A549 (cell line): ENCODE measurements around the gene CELSR1. TPM values are rescaled to one million over a fixed set of nuclear protein-coding genes. Genes with fewer than 3 reads are reported as not detected.

Source experiments
- ATAC-seq, 2 experiments: fragments of 200-7000 bp in 1 of 2; fragments of >200 bp in 1 of 2; cut with Nextera tagmentation in 1 of 2; cut with Tn5 transposase in 1 of 2; 3 replicates each; pipeline versions ENCODE4 v1.8.0 to v1.9.1; 2018 to 2020; ENCODE audit warnings: mild to moderate bottlenecking in 1 of 2, moderate library complexity in 1 of 2
- CTCF ChIA-PET: fragments of 300-600 bp; sonication (Branson Sonifier 250); formaldehyde crosslinking; extraction: SDS; loops from one replicate; lab custom pipeline; 2021; ENCODE audit warnings: antibody characterized with exemption, inconsistent platforms; lab: Yijun Ruan, JAX
- POLR2A ChIA-PET: fragments of 350-600 bp; formaldehyde crosslinking; extraction: SDS; loops from one replicate; lab custom pipeline; 2021; ENCODE audit warnings: antibody characterized with exemption, inconsistent platforms; lab: Yijun Ruan, JAX
- DNase-seq, 2 experiments: peaks; one replicate each; pipeline versions ENCODE4 v3.0.0 to v3.0.0-alpha.2; 2011 to 2016; ENCODE audit warnings: low read depth in 1 of 2, low spot score in 1 of 2
- FAIRE-seq: peaks from 2 replicates; lab custom pipeline; 2011; peaks lifted over from hg19 to GRCh38; lab: Jason Lieb, UNC
- H3K27ac ChIP-seq, 2 experiments: fragments of >200 bp; sonication (Bioruptor Twin); formaldehyde crosslinking; 3 replicates each; pipeline ENCODE4 v1.5.1; 2016 to 2017
- H3K4me1 ChIP-seq: fragments of >200 bp; sonication (Bioruptor Twin); formaldehyde crosslinking; 3 replicates; pipeline ENCODE4 v1.6.1; 2016
- H3K4me2 ChIP-seq: fragments of >200 bp; sonication (Bioruptor Twin); formaldehyde crosslinking; 3 replicates; pipeline ENCODE4 v1.6.1; 2016
- H3K4me3 ChIP-seq: fragments of >200 bp; sonication (Bioruptor Twin); formaldehyde crosslinking; 3 replicates; pipeline ENCODE4 v1.5.1; 2016
- H3K9me3 ChIP-seq: fragments of >200 bp; sonication (Bioruptor Twin); formaldehyde crosslinking; 3 replicates; pipeline ENCODE4 v1.6.1; 2016
- ATOH8 ChIP-seq: fragments of 250-450 bp; sonication (Bioruptor Pico); IDR thresholded peaks from 2 replicates; pipeline ENCODE4 v1.5.0; 2020; ENCODE audit warnings: low read depth, mild to moderate bottlenecking, moderate library complexity
- CEBPB ChIP-seq, 2 experiments: fragments of >200 bp in 1 of 2; sonication (Bioruptor Twin) in 1 of 2; formaldehyde crosslinking in 1 of 2; IDR thresholded peaks; 2 replicates each; pipeline ENCODE4 v1.6.1; 2012 to 2016
- CHD2 ChIP-seq: fragments of 150-350 bp; IDR thresholded peaks from 2 replicates; pipeline ENCODE4 v1.6.1; 2014; ENCODE audit warnings: low read length; ENCODE audit not compliant: partially characterized antibody
- E2F6 ChIP-seq: IDR thresholded peaks from 2 replicates; pipeline ENCODE4 v1.6.1; 2012; ENCODE audit warnings: low read depth, borderline replicate concordance
- EHMT2 ChIP-seq: fragments of 200-600 bp; sonication (generic); IDR thresholded peaks from 2 replicates; pipeline ENCODE4 v1.6.1; 2016; ENCODE audit warnings: antibody characterized with exemption, low read depth, mild to moderate bottlenecking, moderate library complexity
- FOSB ChIP-seq: fragments of 250-450 bp; sonication (Bioruptor Pico); IDR thresholded peaks from 2 replicates; pipeline ENCODE4 v1.5.0; 2020; ENCODE audit warnings: mild to moderate bottlenecking, moderate library complexity
- FOXS1 ChIP-seq: fragments of 250-450 bp; sonication (Bioruptor Pico); IDR thresholded peaks from 2 replicates; pipeline ENCODE4 v1.5.0; 2020; ENCODE audit warnings: mild to moderate bottlenecking, moderate library complexity
- HDAC2 ChIP-seq: fragments of 200-600 bp; sonication (generic); IDR thresholded peaks from 2 replicates; pipeline ENCODE4 v1.6.1; 2016
- HES2 ChIP-seq: fragments of >200 bp; sonication (Bioruptor Twin); formaldehyde crosslinking; IDR thresholded peaks from 2 replicates; pipeline ENCODE4 v1.6.1; 2016
- HEYL ChIP-seq: fragments of 250-450 bp; sonication (Bioruptor Pico); IDR thresholded peaks from 2 replicates; pipeline ENCODE4 v1.8.0; 2021; ENCODE audit warnings: mild to moderate bottlenecking, moderate library complexity
- HOXA7 ChIP-seq: fragments of 250-450 bp; sonication (Bioruptor Pico); IDR thresholded peaks from 2 replicates; pipeline ENCODE4 v1.5.0; 2020; ENCODE audit warnings: mild to moderate bottlenecking, moderate library complexity
- JUNB ChIP-seq: fragments of >200 bp; sonication (Bioruptor Twin); formaldehyde crosslinking; IDR thresholded peaks from 2 replicates; pipeline ENCODE4 v1.6.1; 2016
- RAD21 ChIP-seq, 2 experiments: fragments of >200 bp in 1 of 2; sonication (Bioruptor Twin) in 1 of 2; formaldehyde crosslinking in 1 of 2; IDR thresholded peaks in 1 of 2; conservative IDR thresholded peaks in 1 of 2; 2 replicates in 1 of 2; 3 replicates in 1 of 2; pipeline ENCODE4 v1.6.1; 2012 to 2018; ENCODE audit warnings: inconsistent platforms in 1 of 2
- RARB ChIP-seq: fragments of 250-450 bp; sonication (Bioruptor Pico); IDR thresholded peaks from 2 replicates; pipeline ENCODE4 v1.8.0; 2021; ENCODE audit warnings: mild to moderate bottlenecking, moderate library complexity
- REST ChIP-seq: fragments of 200-600 bp; sonication (generic); IDR thresholded peaks from 2 replicates; pipeline ENCODE4 v1.6.1; 2016; ENCODE audit warnings: antibody characterized with exemption, mild to moderate bottlenecking, moderate library complexity
- RNF2 ChIP-seq: fragments of 200-600 bp; sonication (generic); IDR thresholded peaks from 2 replicates; pipeline ENCODE4 v1.6.1; 2016; ENCODE audit warnings: low read depth, mild to moderate bottlenecking, antibody characterized with exemption, moderate library complexity, borderline replicate concordance
- SMC3 ChIP-seq: fragments of >200 bp; sonication (Bioruptor Twin); formaldehyde crosslinking; IDR thresholded peaks from 3 replicates; pipeline ENCODE4 v1.6.1; 2018; ENCODE audit warnings: inconsistent platforms
- SREBF2 ChIP-seq: fragments of 450-650 bp; IDR thresholded peaks from 2 replicates; pipeline ENCODE4 v1.6.1; 2014; ENCODE audit warnings: mild to moderate bottlenecking, moderate library complexity
- TFCP2L1 ChIP-seq: fragments of 250-450 bp; sonication (Bioruptor Pico); IDR thresholded peaks from 2 replicates; pipeline ENCODE4 v1.5.0; 2021; ENCODE audit warnings: mild to moderate bottlenecking
- TP53 ChIP-seq: fragments of 250-450 bp; sonication (Bioruptor Pico); IDR thresholded peaks from 2 replicates; pipeline ENCODE4 v1.5.0; 2021; ENCODE audit warnings: mild to moderate bottlenecking, moderate library complexity
- ZC3H11A ChIP-seq: fragments of 450-650 bp; IDR thresholded peaks from 2 replicates; pipeline ENCODE4 v1.6.1; 2014; ENCODE audit warnings: antibody characterized with exemption, mild to moderate bottlenecking
- whole genome bisulfite sequencing: methylation state at CpG from one replicate; pipeline ENCODE4 v1.1.6; 2017; ENCODE audit errors: missing lambda C conversion rate; 5-methylcytosine and 5-hydroxymethylcytosine counted together
- polyA plus RNA-seq, 4 experiments: library from polyadenylated mRNA; depleted of rRNA in 3 of 4; stranded (reverse); fragments of >200 nt; fragmentation: RNase III in 1 of 4; extraction: RNeasy Plus Mini Kit Qiagen cat#74134 plus additional on column Dnase treatment in 1 of 4; gene quantifications; 2 replicates in 3 of 4; 3 replicates in 1 of 4; pipeline ENCODE4 v1.2.3, GENCODE V29; 2011 to 2017

Gene CELSR1
- polyA plus RNA-seq, 2 of the 4 experiments (the other 2 are of a cell fraction) = 15.3 to 31.8 TPM

- no peak for TF ChIP-seq FOSB
- TF ChIP-seq SMC3 = no peak
- Histone ChIP-seq H3K9me3 (no peaks in the 10 kb centered on the region), H3K4me2 (no peak overlapping the region), H3K27ac (no peak overlapping the region), H3K4me1 (no peaks in the 10 kb centered on the region), H3K4me3 (no peak overlapping the region)
- WGBS = 91% methylated on average over 8 of the region's 9 CpGs
- no peak for DNase-seq
- ATAC-seq = no peak
- POLR2A ChIA-PET = no interaction called here
- FAIRE-seq = no peak
- CTCF ChIA-PET = no interaction called here
Observed at GRCh38 chr22:46587061-46587460, 49.6 kb upstream of the CELSR1 start.

GRCh38 chr22:46586531-46587011 lies 49.2 kb upstream of the CELSR1 start:
- no peak for FAIRE-seq
- H3K4me1 ChIP-seq = peaks cover under 1% of the 10 kb centered on the region; the same call in 1 of the 3 replicates
- ATAC-seq = no peak
- no peak overlapping the region for H3K4me2 ChIP-seq
- ChIA-PET CTCF (no interaction called here), POLR2A (no interaction called here)
- no peak overlapping the region for H3K27ac ChIP-seq
- DNase-seq = no peak
- no peak overlapping the region for H3K4me3 ChIP-seq
- 86% methylated on average over 12 of the region's 12 CpGs for WGBS
- no peaks in the 10 kb centered on the region for H3K9me3 ChIP-seq
- TF ChIP-seq RAD21 (conservative IDR thresholded peaks at IDR 0.05 in 1 of 2, IDR thresholded peaks at IDR 0.05 in 1 of 2) = no peak
- TF ChIP-seq FOXS1 (CRISPR knock-in tag) = no peak
- no peak for TF ChIP-seq HEYL (CRISPR knock-in tag)
- no peak for TF ChIP-seq TP53 (CRISPR knock-in tag)
- no peak for TF ChIP-seq REST
- no peak for TF ChIP-seq CEBPB (IDR thresholded peaks at IDR 0.05)
- no peak for TF ChIP-seq SREBF2
- no peak for TF ChIP-seq EHMT2
- TF ChIP-seq ZC3H11A = no peak
- TF ChIP-seq HES2 = no peak
- TF ChIP-seq RNF2 = no peak

- ATAC-seq = no peak
- WGBS = 100% methylated on average over 1 of the region's 12 CpGs
Observed at GRCh38 chr22:46586123-46586519, 48.7 kb upstream of the CELSR1 start.

More at GRCh38 chr22:46586123-46586519, 48.7 kb upstream of the CELSR1 start:
- DNase-seq (no peak), FAIRE-seq (no peak)
- TF ChIP-seq HEYL (CRISPR knock-in tag) (no peak), TFCP2L1 (CRISPR knock-in tag) (no peak), JUNB (no peak), HES2 (no peak), TP53 (CRISPR knock-in tag) (no peak), RNF2 (no peak), CHD2 (no peak), E2F6 (no peak), HDAC2 (no peak), ATOH8 (CRISPR knock-in tag) (no peak), RARB (CRISPR knock-in tag) (no peak), HOXA7 (CRISPR knock-in tag) (no peak), ZC3H11A (no peak)
- CTCF ChIA-PET = no interaction called here
- POLR2A ChIA-PET = no interaction called here
- Histone ChIP-seq H3K4me3 (no peak overlapping the region), H3K9me3 (no peaks in the 10 kb centered on the region), H3K4me1 (peaks cover 5% of the 10 kb centered on the region; the same call in 1 of the 3 replicates), H3K27ac (no peak overlapping the region), H3K4me2 (no peak overlapping the region)
